C4-2B (cell line): ENCODE measurements around the gene C10orf143.
A peak's percentile ranks its signal among the peaks of the same experiment; 100 is the strongest.
"Not testable (repeated sequence)": the region's sequence is repeated elsewhere in the genome, so short reads cannot be mapped to it uniquely, and the experiment has no call there.

ENCODE experiments used
- H3K27ac ChIP-seq: fragments of 450-650 bp; 2 replicates; pipeline ENCODE4 v1.5.1; 2017
- ZFX ChIP-seq: fragments of 450-650 bp; IDR thresholded peaks from 2 replicates; pipeline ENCODE4 v1.6.1; 2017
- TF ChIP-seq, protein P1 (sequence below): fragments of 450-650 bp; conservative IDR thresholded peaks from 2 replicates; pipeline ENCODE4 v1.5.1; 2017; ENCODE audit warnings: mild to moderate bottlenecking

C10orf143 gene

DNA sequence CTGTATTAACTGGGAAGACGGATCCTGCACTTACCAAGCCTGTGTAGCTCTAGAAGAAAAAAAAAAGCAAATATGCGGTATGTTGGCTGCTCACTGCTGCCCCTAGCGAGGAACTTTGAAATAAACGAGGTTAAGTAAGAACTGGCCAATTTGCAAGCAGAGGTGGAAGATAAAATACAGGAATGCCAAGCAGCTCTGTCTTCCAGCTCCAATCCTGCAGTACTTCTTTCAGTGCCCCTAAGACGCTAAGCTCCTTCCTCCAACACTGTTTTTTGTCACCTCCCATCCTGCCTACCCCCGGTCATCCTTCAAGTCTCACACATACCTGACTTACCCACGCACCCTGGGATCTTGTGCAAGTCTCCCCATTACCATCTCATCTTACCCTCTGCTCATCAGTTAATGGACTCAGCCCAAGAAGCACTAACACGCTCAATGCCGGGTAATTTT lies 809 bp downstream of the C10orf143 start:
- no peak for TF ChIP-seq ZFX
- TF ChIP-seq, protein P1, sequence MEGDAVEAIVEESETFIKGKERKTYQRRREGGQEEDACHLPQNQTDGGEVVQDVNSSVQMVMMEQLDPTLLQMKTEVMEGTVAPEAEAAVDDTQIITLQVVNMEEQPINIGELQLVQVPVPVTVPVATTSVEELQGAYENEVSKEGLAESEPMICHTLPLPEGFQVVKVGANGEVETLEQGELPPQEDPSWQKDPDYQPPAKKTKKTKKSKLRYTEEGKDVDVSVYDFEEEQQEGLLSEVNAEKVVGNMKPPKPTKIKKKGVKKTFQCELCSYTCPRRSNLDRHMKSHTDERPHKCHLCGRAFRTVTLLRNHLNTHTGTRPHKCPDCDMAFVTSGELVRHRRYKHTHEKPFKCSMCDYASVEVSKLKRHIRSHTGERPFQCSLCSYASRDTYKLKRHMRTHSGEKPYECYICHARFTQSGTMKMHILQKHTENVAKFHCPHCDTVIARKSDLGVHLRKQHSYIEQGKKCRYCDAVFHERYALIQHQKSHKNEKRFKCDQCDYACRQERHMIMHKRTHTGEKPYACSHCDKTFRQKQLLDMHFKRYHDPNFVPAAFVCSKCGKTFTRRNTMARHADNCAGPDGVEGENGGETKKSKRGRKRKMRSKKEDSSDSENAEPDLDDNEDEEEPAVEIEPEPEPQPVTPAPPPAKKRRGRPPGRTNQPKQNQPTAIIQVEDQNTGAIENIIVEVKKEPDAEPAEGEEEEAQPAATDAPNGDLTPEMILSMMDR: peak; percentile 92
- peak overlapping the region; percentile 94 for H3K27ac ChIP-seq

- TF ChIP-seq, protein P1: no peak
- no peak for TF ChIP-seq ZFX
- peak overlapping the region; percentile 94 for H3K27ac ChIP-seq
Observed at GRCh38 chr10:130108934-130109604, 1.6 kb downstream of the C10orf143 start.

GRCh38 chr10:130108146-130108545 lies 2.5 kb downstream of the C10orf143 start:
- not testable (repeated sequence) for H3K27ac ChIP-seq

- TF ChIP-seq ZFX: no peak
- no peak overlapping the region for H3K27ac ChIP-seq
Observed at GRCh38 chr10:130105724-130106123, 4.9 kb downstream of the C10orf143 start.

DNA sequence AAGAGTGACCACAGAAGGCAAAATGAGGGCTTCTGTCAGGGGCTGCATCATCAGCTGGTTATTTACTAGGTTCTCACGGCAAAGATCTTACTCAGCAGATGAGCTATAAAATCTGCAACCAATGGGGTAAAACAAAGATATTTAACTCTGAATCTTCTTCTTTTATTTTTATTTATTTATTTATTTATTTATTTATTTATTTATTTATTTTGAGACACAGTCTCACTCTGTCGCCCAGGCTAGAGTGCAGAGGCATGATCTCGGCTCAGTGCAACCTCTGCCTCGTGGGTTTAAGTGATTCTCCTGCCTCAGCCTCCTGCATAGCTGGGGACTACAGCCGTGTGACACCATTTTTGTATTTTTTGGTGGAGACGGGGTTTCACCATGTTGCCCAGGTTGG lies 11.3 kb downstream of the C10orf143 start:
- TF ChIP-seq ZFX: no peak
- TF ChIP-seq, protein P1: no peak
- no peak overlapping the region for H3K27ac ChIP-seq

DNA sequence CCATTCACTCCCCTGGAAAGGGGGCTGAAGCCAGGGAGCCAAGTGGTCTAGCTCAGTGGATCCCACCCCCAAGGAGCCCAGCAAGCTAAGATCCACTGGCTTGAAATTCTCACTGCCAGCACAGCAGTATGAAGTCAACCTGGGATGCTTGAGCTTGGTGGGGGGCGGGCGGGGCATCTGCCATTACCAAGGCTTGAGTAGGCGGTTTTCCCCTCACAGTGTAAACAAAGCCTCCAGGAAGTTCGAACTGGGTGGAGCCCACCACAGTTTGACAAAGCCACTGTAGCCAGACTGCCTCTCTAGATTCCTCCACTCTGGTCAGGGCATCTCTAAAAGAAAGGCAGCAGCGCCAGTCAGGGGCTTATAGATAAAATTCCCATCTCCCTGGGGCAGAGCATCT lies 20.1 kb downstream of the C10orf143 start:
- not testable (repeated sequence) for H3K27ac ChIP-seq

DNA sequence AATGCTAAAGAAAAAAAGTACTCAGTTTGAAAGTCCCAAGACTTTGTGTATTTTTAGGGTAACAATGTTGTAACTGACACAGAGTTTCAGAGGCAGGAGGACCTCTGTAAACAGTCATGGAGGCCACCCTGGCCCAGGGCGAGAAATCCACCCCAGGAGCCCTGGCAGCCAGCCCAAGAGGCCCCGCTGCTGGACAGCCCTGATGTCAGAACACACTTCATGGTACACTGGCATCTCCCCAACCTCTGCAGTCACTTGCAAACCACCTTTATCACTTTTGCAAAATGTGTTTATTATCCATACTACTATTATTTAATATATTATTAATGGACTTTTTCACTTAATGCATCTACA lies 30.2 kb downstream of the C10orf143 start:
- TF ChIP-seq, protein P1: no peak
- TF ChIP-seq ZFX: no peak
- H3K27ac ChIP-seq: peak overlapping the region; percentile 30

- peak overlapping the region; percentile 45 for H3K27ac ChIP-seq
- TF ChIP-seq ZFX: no peak
- TF ChIP-seq, protein P1: no peak
Observed at GRCh38 chr10:130079614-130080460, 30.8 kb downstream of the C10orf143 start.

DNA sequence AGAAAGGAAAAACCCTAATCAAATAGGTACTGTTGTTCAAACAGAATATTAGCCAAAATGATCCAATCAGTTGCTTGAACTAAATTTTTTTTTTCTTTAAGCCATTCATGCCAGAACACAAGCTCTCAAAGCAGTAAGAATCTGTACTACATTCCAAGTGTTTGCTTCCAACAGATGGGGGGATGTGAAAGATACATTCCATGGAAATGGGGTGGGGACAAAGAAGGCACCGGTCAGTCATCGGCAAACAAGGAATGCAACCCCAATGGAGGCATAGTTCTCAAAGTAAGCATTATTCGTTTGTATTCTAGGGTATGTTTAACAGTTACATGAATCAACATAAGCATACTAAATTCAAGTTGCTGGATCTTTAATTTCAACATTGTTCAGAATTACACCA lies 32.5 kb downstream of the C10orf143 start:
- TF ChIP-seq, protein P1: no peak
- no peak for TF ChIP-seq ZFX

More for the DNA sequence above, 32.5 kb downstream of the C10orf143 start:
- no peak overlapping the region for H3K27ac ChIP-seq
